ENCODE data around the gene ZNF79. TPM values are rescaled to one million over a fixed set of nuclear protein-coding genes. Genes with fewer than 3 reads are reported as not detected.

The ZNF79 gene
- total RNA-seq, 3 donors from 2014 or later: 5.1 to 13.6 (median 5.7) TPM

- H3K4me3 ChIP-seq: no peak overlapping the region
- DNase-seq (no peak), ATAC-seq (no peak)
- H3K4me1 ChIP-seq (ENCODE audit: low read depth): peaks cover 5% of the 10 kb centered on the region
- intact Hi-C loops (cut with DNase I, micrococcal nuclease): no loop called here
- H3K9me3 ChIP-seq: no peaks in the 10 kb centered on the region
- no peak for TF ChIP-seq CTCF (IDR thresholded peaks at IDR 0.05)
- peaks cover 12% of the 10 kb centered on the region for H3K36me3 ChIP-seq (ENCODE audit: low read depth)
These were observed 6.2 kb downstream of the ZNF79 start for GRCh38 chr9:127430415-127430814.

DNA sequence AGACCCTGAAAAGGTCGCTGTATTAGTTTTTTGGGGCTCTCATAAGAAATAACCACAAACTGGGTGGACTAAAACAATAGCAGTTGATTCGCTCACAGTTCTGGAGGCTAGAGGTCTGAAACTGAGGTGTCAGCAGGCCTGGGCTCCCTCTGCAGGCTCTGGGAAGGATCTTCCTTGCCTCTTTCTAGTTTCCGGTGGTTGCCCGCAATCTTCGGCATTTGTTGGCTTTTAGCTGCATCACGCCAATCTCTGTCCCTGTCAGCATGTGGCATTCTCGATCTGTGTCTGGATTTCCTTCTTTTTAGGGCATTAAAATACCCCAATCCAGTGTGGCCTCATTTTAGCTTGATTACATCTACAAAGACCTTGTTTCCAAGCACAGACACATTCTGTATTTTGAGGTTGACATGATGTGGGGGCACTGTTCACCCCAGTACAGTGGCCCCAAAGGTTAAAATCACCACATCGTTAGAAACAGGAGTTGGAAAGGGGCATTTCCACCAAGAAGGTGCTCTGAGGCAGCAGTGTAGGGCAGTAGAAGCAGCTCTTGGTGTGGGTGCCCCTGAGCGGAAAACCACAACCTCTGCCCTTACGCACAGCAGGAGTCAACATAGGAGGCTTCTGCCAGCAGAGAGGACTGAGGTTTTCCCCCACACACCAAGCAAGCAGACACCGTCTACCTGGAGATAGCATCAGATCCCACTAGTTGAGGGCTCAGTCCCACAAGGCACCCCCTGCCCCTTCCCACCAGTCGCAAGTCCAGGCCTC lies 13.5 kb downstream of the ZNF79 start:
- TF ChIP-seq CTCF (IDR thresholded peaks at IDR 0.05): no peak
- peaks cover 19% of the 10 kb centered on the region for H3K36me3 ChIP-seq (ENCODE audit: low read depth)
- intact Hi-C loops (cut with DNase I, micrococcal nuclease): no loop called here
- no peaks in the 10 kb centered on the region for H3K9me3 ChIP-seq
- H3K4me3 ChIP-seq: no peak overlapping the region
- DNase-seq (no peak), ATAC-seq (no peak)
- no peaks in the 10 kb centered on the region for H3K4me1 ChIP-seq (ENCODE audit: low read depth)

GRCh38 chr9:127438394-127438793 lies 14.2 kb downstream of the ZNF79 start:
- no peak for TF ChIP-seq CTCF (IDR thresholded peaks at IDR 0.05)
- peaks cover 19% of the 10 kb centered on the region for H3K36me3 ChIP-seq (ENCODE audit: low read depth)
- DNase-seq: no peak
- no peaks in the 10 kb centered on the region for H3K4me1 ChIP-seq (ENCODE audit: low read depth)
- ATAC-seq: no peak
- no peak overlapping the region for H3K4me3 ChIP-seq
- intact Hi-C loops (cut with DNase I, micrococcal nuclease): no loop called here
- no peaks in the 10 kb centered on the region for H3K9me3 ChIP-seq

- H3K4me1 ChIP-seq (ENCODE audit: low read depth): peaks cover 10% of the 10 kb centered on the region
- DNase-seq (no peak), ATAC-seq (no peak)
- H3K36me3 ChIP-seq (ENCODE audit: low read depth): peaks cover 5% of the 10 kb centered on the region
- no peak for TF ChIP-seq CTCF (IDR thresholded peaks at IDR 0.05)
- H3K9me3 ChIP-seq: no peaks in the 10 kb centered on the region
- no peak overlapping the region for H3K4me3 ChIP-seq
- intact Hi-C loops (cut with DNase I, micrococcal nuclease): no loop called here
These were observed 20.2 kb downstream of the ZNF79 start for GRCh38 chr9:127444283-127444920.

DNA sequence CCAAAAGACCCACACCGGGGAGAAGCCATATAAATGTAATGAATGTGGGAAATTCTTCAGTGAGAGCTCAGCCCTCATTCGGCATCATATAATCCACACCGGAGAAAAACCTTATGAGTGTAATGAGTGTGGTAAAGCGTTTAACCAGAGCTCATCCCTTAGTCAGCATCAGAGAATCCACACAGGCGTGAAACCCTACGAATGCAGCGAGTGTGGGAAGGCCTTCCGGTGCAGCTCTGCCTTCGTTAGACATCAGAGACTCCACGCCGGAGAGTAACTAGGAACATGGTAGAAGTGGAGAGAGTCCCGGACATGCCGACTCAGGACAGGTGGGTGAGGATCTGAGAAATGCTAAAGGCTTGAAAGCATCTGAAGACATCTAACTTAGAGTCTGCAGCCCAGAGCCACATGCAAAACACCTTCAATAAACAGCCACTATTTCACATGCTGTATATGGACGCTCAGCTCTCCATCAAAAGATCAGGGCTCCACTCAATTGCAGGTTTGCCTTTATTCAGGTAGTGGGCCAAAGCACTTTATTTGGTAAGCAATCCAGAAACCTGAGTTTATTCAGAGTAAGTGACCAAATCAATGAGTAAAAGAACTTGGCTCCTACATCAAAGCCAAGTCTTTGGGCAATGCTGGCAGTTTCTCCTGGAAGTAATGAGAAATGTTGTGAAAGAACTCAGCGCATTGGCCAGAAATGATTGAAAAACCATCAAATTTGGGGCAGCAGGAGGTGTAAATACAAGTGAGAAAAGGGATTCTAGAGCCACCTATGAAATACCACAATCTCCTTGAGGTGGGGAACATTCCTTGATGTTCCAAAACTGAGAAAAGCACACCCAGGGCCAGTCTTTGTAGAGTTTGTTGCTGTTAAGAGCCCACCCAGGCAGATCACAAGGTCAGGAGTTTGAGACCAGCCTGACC lies 21.0 kb downstream of the ZNF79 start:
- Histone ChIP-seq H3K9me3 (no peaks in the 10 kb centered on the region), H3K36me3 (ENCODE audit: low read depth) (peaks cover 5% of the 10 kb centered on the region), H3K4me1 (ENCODE audit: low read depth) (peaks cover 18% of the 10 kb centered on the region), H3K4me3 (no peak overlapping the region)
- DNase-seq (no peak), ATAC-seq (no peak)
- TF ChIP-seq CTCF (IDR thresholded peaks at IDR 0.05): no peak
- intact Hi-C loops (cut with DNase I, micrococcal nuclease): no loop called here
